ENCODE results near the gene SELENOH.

GRCh38 chr11:57742087-57742452, 779 bp downstream of the SELENOH start:
- TF ChIP-seq CTCF (IDR thresholded peaks at IDR 0.05) (no peak), POLR2AphosphoS5 (IDR thresholded peaks at IDR 0.05; ENCODE audit: low read depth, low read length) (no peak; the same call in 1 of the 2 replicates)
- TF ChIP-seq, protein P1, sequence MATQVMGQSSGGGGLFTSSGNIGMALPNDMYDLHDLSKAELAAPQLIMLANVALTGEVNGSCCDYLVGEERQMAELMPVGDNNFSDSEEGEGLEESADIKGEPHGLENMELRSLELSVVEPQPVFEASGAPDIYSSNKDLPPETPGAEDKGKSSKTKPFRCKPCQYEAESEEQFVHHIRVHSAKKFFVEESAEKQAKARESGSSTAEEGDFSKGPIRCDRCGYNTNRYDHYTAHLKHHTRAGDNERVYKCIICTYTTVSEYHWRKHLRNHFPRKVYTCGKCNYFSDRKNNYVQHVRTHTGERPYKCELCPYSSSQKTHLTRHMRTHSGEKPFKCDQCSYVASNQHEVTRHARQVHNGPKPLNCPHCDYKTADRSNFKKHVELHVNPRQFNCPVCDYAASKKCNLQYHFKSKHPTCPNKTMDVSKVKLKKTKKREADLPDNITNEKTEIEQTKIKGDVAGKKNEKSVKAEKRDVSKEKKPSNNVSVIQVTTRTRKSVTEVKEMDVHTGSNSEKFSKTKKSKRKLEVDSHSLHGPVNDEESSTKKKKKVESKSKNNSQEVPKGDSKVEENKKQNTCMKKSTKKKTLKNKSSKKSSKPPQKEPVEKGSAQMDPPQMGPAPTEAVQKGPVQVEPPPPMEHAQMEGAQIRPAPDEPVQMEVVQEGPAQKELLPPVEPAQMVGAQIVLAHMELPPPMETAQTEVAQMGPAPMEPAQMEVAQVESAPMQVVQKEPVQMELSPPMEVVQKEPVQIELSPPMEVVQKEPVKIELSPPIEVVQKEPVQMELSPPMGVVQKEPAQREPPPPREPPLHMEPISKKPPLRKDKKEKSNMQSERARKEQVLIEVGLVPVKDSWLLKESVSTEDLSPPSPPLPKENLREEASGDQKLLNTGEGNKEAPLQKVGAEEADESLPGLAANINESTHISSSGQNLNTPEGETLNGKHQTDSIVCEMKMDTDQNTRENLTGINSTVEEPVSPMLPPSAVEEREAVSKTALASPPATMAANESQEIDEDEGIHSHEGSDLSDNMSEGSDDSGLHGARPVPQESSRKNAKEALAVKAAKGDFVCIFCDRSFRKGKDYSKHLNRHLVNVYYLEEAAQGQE (IDR thresholded peaks at IDR 0.05; ENCODE audit: insufficient read depth in 1 of 2, low read depth in 2 of 2, low read length in 1 of 2): no peak
